Measurements from ENCODE around the gene TBC1D9.
"Not testable (repeated sequence)": the region's sequence is repeated elsewhere in the genome, so short reads cannot be mapped to it uniquely, and the experiment has no call there.

The TBC1D9 gene

GRCh38 chr4:140756319-140757231, at the start of gene TBC1D9:
Gene TBC1D9 (minus strand): TSS chr4:140756385. CDS start chr4:140756045, 340 bp downstream.
- DNase-seq: no peak

- DNase-seq: no peak
Measured at GRCh38 chr4:140805293-140805692, 49.1 kb upstream of the TBC1D9 start.

GRCh38 chr4:140802591-140802990, 46.4 kb upstream of the TBC1D9 start:
- DNase-seq: no peak

GRCh38 chr4:140800666-140801065, 44.5 kb upstream of the TBC1D9 start:
- no peak for DNase-seq

GRCh38 chr4:140799686-140800225, 43.6 kb upstream of the TBC1D9 start:
- no peak for DNase-seq

DNA sequence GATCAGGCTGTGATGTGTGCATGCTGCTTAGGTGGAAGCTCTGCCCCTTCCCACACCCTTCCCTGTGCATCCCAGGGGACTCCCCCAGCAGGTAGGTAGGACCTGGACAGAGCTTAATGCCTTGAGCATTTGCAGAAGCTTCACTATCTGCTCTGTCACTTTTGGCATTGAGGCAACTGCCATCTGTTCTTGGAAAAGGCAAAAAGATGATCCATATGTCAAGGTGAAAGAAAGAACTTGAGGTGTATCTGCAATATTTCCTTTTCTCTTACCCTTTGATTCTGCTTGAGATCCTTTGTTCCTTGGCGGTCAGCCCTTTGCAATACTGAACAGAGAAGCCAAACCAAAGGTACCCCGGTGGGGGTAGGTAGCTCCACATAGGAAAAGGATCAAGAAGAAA, 37.1 kb upstream of the TBC1D9 start:
- no peak for DNase-seq

- DNase-seq: no peak
Measured at GRCh38 chr4:140790765-140791164, 34.6 kb upstream of the TBC1D9 start.

GRCh38 chr4:140790171-140790570, 34.0 kb upstream of the TBC1D9 start:
- no peak for DNase-seq

GRCh38 chr4:140789759-140790158, 33.6 kb upstream of the TBC1D9 start:
- no peak for DNase-seq

DNA sequence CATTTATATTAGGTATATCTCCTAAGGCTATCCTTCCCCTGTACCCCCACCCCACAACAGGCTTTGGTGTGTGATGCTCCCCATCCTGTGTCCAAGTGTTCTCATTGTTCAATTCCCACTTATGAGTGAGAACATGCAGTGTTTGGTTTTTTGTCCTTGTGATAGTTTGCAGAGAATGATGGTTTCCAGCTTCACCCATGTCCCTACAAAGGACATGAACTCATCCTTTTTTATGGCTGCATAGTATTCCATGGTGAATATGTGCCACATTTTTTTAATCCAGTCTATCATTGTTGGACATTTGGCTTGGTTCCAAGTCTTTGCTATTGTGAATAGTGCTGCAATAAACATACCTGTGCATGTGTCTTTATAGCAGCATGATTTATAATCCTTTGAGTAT, 26.6 kb upstream of the TBC1D9 start:
- not testable (repeated sequence) for DNase-seq

DNA sequence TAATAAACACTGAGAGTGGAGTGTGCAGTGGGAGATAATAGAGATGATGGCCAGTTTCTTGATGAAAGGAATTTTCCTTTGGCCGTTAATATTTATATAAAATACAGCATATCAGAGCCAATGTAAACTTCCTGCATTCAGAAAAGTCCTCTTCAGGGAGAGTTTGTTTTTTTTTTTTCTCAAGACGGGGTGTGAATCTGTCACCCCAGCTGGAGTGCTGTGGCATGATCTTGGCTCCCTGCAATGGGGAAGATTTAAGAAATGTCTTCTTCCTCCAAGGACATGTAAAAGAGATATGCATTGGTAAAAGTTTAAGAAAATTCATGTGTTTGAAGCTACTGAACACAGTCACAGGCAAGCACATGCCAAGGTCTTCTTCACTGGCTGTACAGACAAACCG, 25.4 kb upstream of the TBC1D9 start:
- no peak for DNase-seq

DNA sequence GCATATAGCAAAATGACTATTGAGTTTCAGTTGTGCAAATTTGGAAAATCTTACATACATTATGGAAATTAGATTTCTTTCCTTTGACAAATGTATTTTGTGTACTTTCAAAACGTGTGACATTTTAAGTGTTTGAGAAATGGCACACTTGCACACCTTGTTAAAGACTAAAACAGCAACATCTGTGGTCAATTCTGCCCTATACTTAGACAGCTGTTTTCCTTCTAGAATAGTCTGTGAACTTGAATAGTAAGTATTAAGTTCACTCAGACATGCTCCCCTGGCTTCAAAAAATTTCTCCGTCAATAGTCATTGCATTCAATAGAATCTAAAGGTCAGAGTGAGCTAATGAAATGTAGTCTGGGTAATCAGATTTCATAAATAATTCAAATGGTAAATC, 21.7 kb upstream of the TBC1D9 start:
- no peak for DNase-seq

- no peak for DNase-seq
Measured at GRCh38 chr4:140777386-140777785, 21.2 kb upstream of the TBC1D9 start.

DNA sequence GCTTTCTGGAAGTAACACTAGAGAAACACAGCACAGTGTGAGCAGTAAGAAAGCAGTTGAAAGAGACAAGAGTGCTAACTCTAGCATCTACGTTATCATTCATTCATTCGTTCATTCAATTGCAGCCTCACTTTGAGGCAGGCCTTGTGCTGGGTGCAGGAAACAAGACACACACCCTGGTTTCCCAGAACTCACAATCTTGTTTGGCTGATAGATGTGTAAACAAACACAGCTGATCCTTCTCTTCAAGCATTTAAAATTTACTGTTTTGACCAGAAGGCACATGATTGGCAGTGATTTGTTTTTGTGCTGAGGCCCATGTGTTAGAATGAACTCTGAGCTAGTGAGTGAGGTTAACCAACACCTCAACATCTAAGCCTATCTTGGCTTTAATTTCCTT, 20.4 kb upstream of the TBC1D9 start:
- DNase-seq: no peak

- DNase-seq: no peak
Measured at GRCh38 chr4:140774956-140775355, 18.8 kb upstream of the TBC1D9 start.

DNA sequence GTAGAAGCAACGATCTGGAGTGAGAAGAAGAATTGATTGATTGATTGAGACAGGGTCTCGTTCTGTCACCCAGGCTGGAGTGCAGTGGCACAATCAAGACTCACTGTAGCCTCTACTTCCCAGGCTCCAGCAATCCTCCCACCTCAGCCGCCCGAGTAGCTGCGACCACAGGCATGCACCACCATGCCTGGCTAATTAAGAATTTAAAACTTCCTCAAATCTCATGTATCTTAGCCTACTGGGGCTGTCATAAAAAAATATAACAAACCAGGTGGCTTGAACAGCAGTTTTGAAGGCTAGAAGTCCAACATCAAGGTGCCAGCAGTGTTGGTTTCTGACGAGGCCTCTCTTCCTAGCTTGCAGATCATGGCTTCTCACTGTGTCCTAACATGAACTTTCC, 18.3 kb upstream of the TBC1D9 start:
- DNase-seq: no peak

- DNase-seq: no peak
Measured at GRCh38 chr4:140769209-140769608, 13.0 kb upstream of the TBC1D9 start.

DNA sequence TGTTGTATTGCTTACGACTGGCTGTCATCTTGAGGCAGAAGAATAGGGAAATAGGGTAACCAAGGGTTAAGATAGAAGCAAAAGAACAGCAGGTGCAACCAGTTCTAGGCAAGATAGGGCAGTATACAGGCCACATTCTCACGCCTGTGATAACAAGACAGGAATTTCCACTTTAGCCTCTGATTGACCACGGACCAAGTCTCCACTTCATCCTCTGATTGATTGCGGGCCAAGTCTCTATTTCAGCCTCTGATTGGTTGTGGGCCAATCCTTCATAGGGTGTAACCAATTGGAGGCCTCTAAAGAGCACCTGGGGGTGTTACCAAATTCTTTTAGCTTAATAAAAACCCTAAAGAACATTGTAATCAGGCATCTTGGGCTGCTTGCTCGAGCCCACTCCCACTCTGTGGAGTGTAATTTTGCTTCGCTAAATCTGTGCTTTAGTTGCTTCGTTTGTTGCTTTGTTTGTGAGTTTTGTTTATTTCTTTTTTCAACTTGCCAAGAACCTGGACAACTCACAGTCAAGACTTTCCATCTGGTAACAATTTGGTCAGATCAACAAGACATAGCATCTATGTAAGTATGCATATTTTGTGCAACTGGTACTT, 8.7 kb upstream of the TBC1D9 start:
- no peak for DNase-seq

- no peak for DNase-seq
Measured at GRCh38 chr4:140762202-140762601, 6.0 kb upstream of the TBC1D9 start.

- no peak for DNase-seq
Measured at GRCh38 chr4:140757232-140757630, 1.0 kb upstream of the TBC1D9 start.

DNA sequence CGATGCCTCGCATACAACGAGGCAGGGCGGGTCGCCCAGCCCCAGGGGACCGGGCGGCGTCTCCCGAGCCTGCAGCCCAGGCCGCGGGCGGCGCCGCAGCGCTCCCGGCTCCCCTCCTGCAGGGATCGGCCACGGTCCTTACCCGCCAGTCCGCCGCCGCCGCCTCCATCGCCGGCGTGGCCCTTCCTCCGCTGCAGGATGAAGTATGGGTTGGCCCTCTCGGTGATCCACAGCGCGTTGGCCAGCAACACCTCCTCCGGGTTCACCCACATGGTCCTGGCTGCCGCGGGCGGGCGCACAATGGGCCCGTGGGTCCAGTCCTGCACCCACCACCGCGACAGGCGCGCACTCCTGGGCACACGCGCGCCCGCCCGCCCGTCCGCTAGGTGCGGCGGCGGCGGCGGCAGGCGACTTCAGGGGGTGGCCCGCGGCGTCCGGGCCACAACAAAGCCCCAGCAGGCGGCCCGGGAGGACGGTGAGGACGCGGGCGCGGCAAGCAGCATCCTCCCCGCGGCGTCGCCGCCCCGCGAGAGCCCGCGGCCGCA, 339 bp downstream of the TBC1D9 start:
- DNase-seq: no peak

DNA sequence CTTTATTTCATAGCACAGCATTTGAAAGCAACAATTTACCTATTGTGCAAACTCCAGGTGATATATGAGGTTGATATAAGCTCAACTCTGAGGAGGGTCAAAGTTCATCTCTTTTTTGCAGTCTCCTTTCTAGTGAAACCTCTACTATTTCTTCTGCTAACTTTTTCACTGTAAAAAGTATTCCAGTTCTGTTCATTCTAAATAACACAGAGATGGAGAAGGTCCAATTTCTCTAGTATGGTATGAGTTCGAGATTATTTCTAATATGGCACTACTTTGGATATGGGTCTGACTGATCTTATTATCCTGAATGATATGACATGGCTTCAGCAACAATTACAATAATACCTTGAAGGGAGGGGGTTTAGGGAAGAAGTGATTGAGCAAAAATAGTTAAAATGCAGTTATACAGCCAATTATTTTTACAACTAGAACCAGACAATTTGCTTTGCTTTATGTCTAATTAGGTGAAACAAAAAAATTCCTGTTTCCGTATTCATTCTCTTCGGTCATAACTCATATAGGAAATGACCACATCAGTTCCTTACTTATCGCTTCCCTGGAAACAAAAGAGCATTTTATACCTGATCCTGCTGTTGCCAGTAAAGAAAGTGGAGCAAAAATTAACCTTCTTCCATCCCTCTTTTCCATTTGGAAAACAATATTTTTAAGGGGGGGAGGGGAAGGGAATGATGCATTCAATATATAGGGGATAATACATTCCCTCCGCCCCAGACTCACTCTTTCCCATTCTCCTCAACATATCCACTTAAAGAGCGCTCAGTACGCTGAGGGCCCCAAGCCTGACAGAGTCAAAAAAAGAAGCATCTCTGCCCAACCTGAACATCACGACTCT, 1.0 kb downstream of the TBC1D9 start:
- DNase-seq: no peak

DNA sequence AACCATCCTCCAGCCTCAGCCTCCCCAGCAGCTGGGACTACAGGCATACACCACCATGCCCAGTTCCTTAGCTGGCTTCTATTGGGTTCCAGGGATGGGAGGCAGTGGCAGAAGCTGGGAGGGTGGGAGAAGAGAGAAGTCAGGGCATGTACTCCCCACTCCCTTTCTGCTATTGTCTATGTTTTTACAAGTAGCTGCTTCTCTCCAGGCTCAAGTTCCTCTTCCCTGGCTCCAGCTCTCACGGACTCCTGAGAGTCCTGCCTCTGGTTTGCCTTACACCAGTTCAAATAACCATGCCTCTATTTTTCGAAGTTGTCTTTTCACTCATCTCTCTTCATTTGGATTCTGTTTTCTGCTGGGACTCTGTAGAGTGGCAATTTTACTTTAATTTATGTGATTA, 2.9 kb downstream of the TBC1D9 start:
- no peak for DNase-seq

All from NK-92 treated with Interleukin-12 subunit alpha and Interleukin-12 subunit beta, amount 100 ng/mL, for 24 hours (cell line).